Measurements from ENCODE around the gene CUEDC2.

The CUEDC2 gene

DNA sequence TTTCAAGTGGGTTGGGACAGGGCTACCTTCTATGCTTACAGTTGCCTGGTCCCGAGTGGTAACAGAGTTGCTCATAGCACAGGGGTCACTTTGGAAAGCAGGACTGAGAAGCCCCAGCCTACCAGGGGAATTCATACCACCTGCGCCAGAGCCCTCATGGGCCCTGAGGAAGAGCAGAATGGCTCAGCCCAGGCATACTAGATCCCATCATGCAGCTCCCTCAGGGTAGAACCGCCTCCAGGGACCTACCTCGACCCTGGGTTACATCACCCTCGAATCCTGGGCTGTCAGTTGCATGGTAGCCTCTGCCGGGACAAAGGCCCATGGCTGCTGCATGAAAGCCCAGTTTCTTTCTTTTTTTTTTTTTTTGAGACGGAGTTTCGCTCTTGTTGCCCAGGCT lies 2.9 kb downstream of the CUEDC2 start:
- Histone ChIP-seq H2AFZ (ENCODE audit: low read length) (no peak overlapping the region), H3K9me3 (ENCODE audit: low read length) (no peaks in the 10 kb centered on the region), H3K4me1 (ENCODE audit: insufficient read depth, low read length, severe bottlenecking) (peaks cover 18% of the 10 kb centered on the region), H3K9ac (ENCODE audit: low read length) (no peak overlapping the region), H3K4me3 (ENCODE audit: low read depth, low read length, poor library complexity, severe bottlenecking) (no peak overlapping the region), H3K27ac (ENCODE audit: low read depth, low read length, poor library complexity, severe bottlenecking) (no peak overlapping the region), H3K4me2 (ENCODE audit: low read length) (no peak overlapping the region), H4K20me1 (ENCODE audit: insufficient read depth, low read length) (no peaks in the 10 kb centered on the region), H3K27me3 (ENCODE audit: insufficient read depth, low read length) (no peaks in the 10 kb centered on the region), H3K9me2 (ENCODE audit: low read depth, low read length) (no peaks in the 10 kb centered on the region), H3K36me3 (ENCODE audit: insufficient read depth, low read length) (no peaks in the 10 kb centered on the region), H3F3A (ENCODE audit: insufficient read depth, low read length) (no peaks in the 10 kb centered on the region), H3K79me2 (ENCODE audit: insufficient read depth, low read length) (no peaks in the 10 kb centered on the region)
- TF ChIP-seq EZH2 (IDR thresholded peaks at IDR 0.05; ENCODE audit: borderline replicate concordance, low read length), result no peak
- TF ChIP-seq, protein P1, sequence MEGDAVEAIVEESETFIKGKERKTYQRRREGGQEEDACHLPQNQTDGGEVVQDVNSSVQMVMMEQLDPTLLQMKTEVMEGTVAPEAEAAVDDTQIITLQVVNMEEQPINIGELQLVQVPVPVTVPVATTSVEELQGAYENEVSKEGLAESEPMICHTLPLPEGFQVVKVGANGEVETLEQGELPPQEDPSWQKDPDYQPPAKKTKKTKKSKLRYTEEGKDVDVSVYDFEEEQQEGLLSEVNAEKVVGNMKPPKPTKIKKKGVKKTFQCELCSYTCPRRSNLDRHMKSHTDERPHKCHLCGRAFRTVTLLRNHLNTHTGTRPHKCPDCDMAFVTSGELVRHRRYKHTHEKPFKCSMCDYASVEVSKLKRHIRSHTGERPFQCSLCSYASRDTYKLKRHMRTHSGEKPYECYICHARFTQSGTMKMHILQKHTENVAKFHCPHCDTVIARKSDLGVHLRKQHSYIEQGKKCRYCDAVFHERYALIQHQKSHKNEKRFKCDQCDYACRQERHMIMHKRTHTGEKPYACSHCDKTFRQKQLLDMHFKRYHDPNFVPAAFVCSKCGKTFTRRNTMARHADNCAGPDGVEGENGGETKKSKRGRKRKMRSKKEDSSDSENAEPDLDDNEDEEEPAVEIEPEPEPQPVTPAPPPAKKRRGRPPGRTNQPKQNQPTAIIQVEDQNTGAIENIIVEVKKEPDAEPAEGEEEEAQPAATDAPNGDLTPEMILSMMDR (IDR thresholded peaks at IDR 0.05; ENCODE audit: low read length), result no peak

DNA sequence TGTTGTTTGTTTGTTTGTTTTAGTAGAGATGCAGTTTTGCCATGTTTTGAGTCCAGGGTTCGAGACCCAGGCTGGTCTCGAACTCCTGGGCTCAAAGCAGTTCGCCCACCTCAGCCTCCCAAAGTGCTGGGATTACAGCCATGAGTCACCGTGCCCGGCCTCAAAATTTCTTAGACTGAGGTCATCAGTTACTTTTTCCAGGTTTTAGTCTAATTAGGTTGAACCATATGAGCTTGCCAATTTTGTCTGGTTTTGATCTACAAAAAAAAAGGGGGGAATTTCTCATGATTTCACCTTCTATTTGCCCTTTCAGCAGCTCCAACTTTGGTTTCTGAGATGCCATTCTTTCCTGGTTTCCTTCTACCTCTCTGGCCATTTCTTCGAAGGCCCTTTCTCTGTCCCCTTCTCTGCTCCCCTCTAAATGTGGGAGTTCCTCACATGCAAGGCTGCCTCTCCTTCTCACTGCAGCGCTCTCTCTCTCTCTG lies 5.5 kb downstream of the CUEDC2 start:
- H3K9me2 ChIP-seq (ENCODE audit: low read depth, low read length), result no peaks in the 10 kb centered on the region
- H3K9ac ChIP-seq (ENCODE audit: low read length), result no peak overlapping the region
- H3F3A ChIP-seq (ENCODE audit: insufficient read depth, low read length), result no peaks in the 10 kb centered on the region
- no peaks in the 10 kb centered on the region for H3K79me2 ChIP-seq (ENCODE audit: insufficient read depth, low read length)
- H3K4me3 ChIP-seq (ENCODE audit: low read depth, low read length, poor library complexity, severe bottlenecking), result no peak overlapping the region
- no peaks in the 10 kb centered on the region for H3K9me3 ChIP-seq (ENCODE audit: low read length)
- peaks cover 18% of the 10 kb centered on the region for H3K4me1 ChIP-seq (ENCODE audit: insufficient read depth, low read length, severe bottlenecking)
- H4K20me1 ChIP-seq (ENCODE audit: insufficient read depth, low read length), result no peaks in the 10 kb centered on the region
- H3K27me3 ChIP-seq (ENCODE audit: insufficient read depth, low read length), result no peaks in the 10 kb centered on the region
- no peaks in the 10 kb centered on the region for H3K36me3 ChIP-seq (ENCODE audit: insufficient read depth, low read length)
- H3K27ac ChIP-seq (ENCODE audit: low read depth, low read length, poor library complexity, severe bottlenecking), result no peak overlapping the region
- H3K4me2 ChIP-seq (ENCODE audit: low read length), result no peak overlapping the region
- TF ChIP-seq EZH2 (IDR thresholded peaks at IDR 0.05; ENCODE audit: borderline replicate concordance, low read length), result no peak
- TF ChIP-seq, protein P1 (IDR thresholded peaks at IDR 0.05; ENCODE audit: low read length), result no peak
- no peak overlapping the region for H2AFZ ChIP-seq (ENCODE audit: low read length)

DNA sequence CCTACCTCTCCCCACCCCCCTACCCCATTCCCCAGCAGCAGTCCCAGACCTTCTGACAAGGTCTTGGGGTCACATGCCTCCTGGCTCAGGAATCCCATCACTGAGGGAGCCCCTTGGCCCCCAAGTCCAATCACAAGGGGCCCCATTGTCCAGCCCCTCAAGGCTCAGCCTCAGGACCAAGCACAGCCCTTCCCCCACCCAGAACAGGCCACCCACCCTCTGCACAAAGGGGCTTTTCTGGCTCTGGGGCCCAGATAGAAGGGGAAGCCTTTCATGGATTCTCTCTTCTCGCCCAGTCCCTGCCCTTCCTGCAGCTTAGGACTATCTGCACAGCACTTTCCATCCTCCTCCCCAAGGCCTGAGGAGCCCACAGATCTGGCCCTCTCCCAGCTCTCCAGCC lies 6.9 kb downstream of the CUEDC2 start:
- Histone ChIP-seq H3K9me2 (ENCODE audit: low read depth, low read length) (no peaks in the 10 kb centered on the region), H3F3A (ENCODE audit: insufficient read depth, low read length) (no peaks in the 10 kb centered on the region), H3K9me3 (ENCODE audit: low read length) (no peaks in the 10 kb centered on the region), H3K9ac (ENCODE audit: low read length) (no peak overlapping the region), H2AFZ (ENCODE audit: low read length) (no peak overlapping the region), H3K4me1 (ENCODE audit: insufficient read depth, low read length, severe bottlenecking) (peaks cover 13% of the 10 kb centered on the region), H3K27me3 (ENCODE audit: insufficient read depth, low read length) (no peaks in the 10 kb centered on the region), H4K20me1 (ENCODE audit: insufficient read depth, low read length) (no peaks in the 10 kb centered on the region), H3K4me3 (ENCODE audit: low read depth, low read length, poor library complexity, severe bottlenecking) (no peak overlapping the region), H3K79me2 (ENCODE audit: insufficient read depth, low read length) (no peaks in the 10 kb centered on the region), H3K4me2 (ENCODE audit: low read length) (no peak overlapping the region), H3K27ac (ENCODE audit: low read depth, low read length, poor library complexity, severe bottlenecking) (no peak overlapping the region), H3K36me3 (ENCODE audit: insufficient read depth, low read length) (no peaks in the 10 kb centered on the region)
- TF ChIP-seq, protein P1 (IDR thresholded peaks at IDR 0.05; ENCODE audit: low read length), result no peak
- TF ChIP-seq EZH2 (IDR thresholded peaks at IDR 0.05; ENCODE audit: borderline replicate concordance, low read length), result no peak
